GM20000 (cell line): ENCODE measurements around the gene SPACDR.
"Not testable (repeated sequence)": the region's sequence is repeated elsewhere in the genome, so short reads cannot be mapped to it uniquely, and the experiment has no call there.

Source experiments
- DNase-seq: peaks from one replicate; pipeline ENCODE4 v3.0.0; 2012; ENCODE audit warnings: low spot score
- CTCF ChIP-seq: IDR thresholded peaks from 2 replicates; pipeline ENCODE4 v1.5.1; 2012; ENCODE audit warnings: mild to moderate bottlenecking, control low read depth; ENCODE audit errors: extremely low read depth, missing control alignments

The SPACDR gene

GRCh38 chr7:100456562-100456961 is 7.5 kb downstream of the SPACDR start:
- no peak for DNase-seq
- TF ChIP-seq CTCF, result no peak

GRCh38 chr7:100455206-100455605 is 8.9 kb downstream of the SPACDR start:
- no peak for TF ChIP-seq CTCF
- no peak for DNase-seq

- DNase-seq, result not testable (repeated sequence)
These were observed 10.2 kb downstream of the SPACDR start for GRCh38 chr7:100453854-100454253.

- no peak for DNase-seq
- no peak for TF ChIP-seq CTCF
These were observed 11.5 kb downstream of the SPACDR start for GRCh38 chr7:100452513-100452912.

- DNase-seq, result no peak
These were observed 14.8 kb downstream of the SPACDR start for GRCh38 chr7:100449190-100449795.

GRCh38 chr7:100447363-100447762 is 16.7 kb downstream of the SPACDR start:
- not testable (repeated sequence) for DNase-seq

More at GRCh38 chr7:100449190-100449795, 14.8 kb downstream of the SPACDR start:
- no peak for TF ChIP-seq CTCF

- no peak for DNase-seq
- TF ChIP-seq CTCF, result no peak
These were observed 18.0 kb downstream of the SPACDR start for GRCh38 chr7:100446040-100446439.

GRCh38 chr7:100444311-100445278 is 19.5 kb downstream of the SPACDR start:
- peak; percentile 15 for DNase-seq
- TF ChIP-seq CTCF, result no peak
